ENCODE data around the gene PTPRN2. TPM values are rescaled to one million over a fixed set of nuclear protein-coding genes. Genes with fewer than 3 reads are reported as not detected.
A peak's percentile ranks its signal among the peaks of the same experiment; 100 is the strongest.

The PTPRN2 gene
- total RNA-seq, 1 donor from 2014 or later: 15.4 TPM

GRCh38 chr7:158362001-158362400 lies 225.6 kb downstream of the PTPRN2 start:
- Mint-ChIP-seq H3K4me3 (no peak overlapping the region), H3K27ac (no peak overlapping the region), H3K4me1 (ENCODE audit: unreplicated experiment) (no peaks in the 10 kb centered on the region), H3K36me3 (no peaks in the 10 kb centered on the region), H3K9me3 (no peaks in the 10 kb centered on the region), H3K27me3 (peaks cover 17% of the 10 kb centered on the region)
- no peak for TF ChIP-seq CTCF (conservative IDR thresholded peaks at IDR 0.05)
- no peak for DNase-seq (ENCODE audit: extremely low spot score, unreplicated experiment)

GRCh38 chr7:158361326-158361946 lies 226.2 kb downstream of the PTPRN2 start:
- peaks cover 19% of the 10 kb centered on the region for H3K27me3 Mint-ChIP-seq
- H3K4me1 Mint-ChIP-seq (ENCODE audit: unreplicated experiment): no peaks in the 10 kb centered on the region
- H3K27ac Mint-ChIP-seq: no peak overlapping the region
- H3K4me3 Mint-ChIP-seq: no peak overlapping the region
- DNase-seq (ENCODE audit: extremely low spot score, unreplicated experiment): no peak
- no peaks in the 10 kb centered on the region for H3K9me3 Mint-ChIP-seq
- TF ChIP-seq CTCF (conservative IDR thresholded peaks at IDR 0.05): no peak
- H3K36me3 Mint-ChIP-seq: no peaks in the 10 kb centered on the region

GRCh38 chr7:158358926-158359645 lies 228.5 kb downstream of the PTPRN2 start:
- DNase-seq (ENCODE audit: extremely low spot score, unreplicated experiment): peak; percentile 24
- H3K27ac Mint-ChIP-seq: no peak overlapping the region
- H3K9me3 Mint-ChIP-seq: peaks cover 2% of the 10 kb centered on the region
- H3K36me3 Mint-ChIP-seq: no peaks in the 10 kb centered on the region
- no peak for TF ChIP-seq CTCF (conservative IDR thresholded peaks at IDR 0.05)
- H3K27me3 Mint-ChIP-seq: peaks cover 26% of the 10 kb centered on the region
- H3K4me1 Mint-ChIP-seq (ENCODE audit: unreplicated experiment): no peaks in the 10 kb centered on the region
- H3K4me3 Mint-ChIP-seq: no peak overlapping the region

- peak; percentile 61 for DNase-seq (ENCODE audit: extremely low spot score, unreplicated experiment)
- peaks cover 5% of the 10 kb centered on the region for H3K9me3 Mint-ChIP-seq
- peaks cover 33% of the 10 kb centered on the region for H3K27me3 Mint-ChIP-seq
- no peak for TF ChIP-seq CTCF (conservative IDR thresholded peaks at IDR 0.05)
- no peaks in the 10 kb centered on the region for H3K4me1 Mint-ChIP-seq (ENCODE audit: unreplicated experiment)
- no peak overlapping the region for H3K27ac Mint-ChIP-seq
- H3K4me3 Mint-ChIP-seq: no peak overlapping the region
- no peaks in the 10 kb centered on the region for H3K36me3 Mint-ChIP-seq
These were observed 229.5 kb downstream of the PTPRN2 start for GRCh38 chr7:158357898-158358821.

GRCh38 chr7:158357106-158357897 lies 230.3 kb downstream of the PTPRN2 start:
- Mint-ChIP-seq H3K4me1 (ENCODE audit: unreplicated experiment) (peaks cover 4% of the 10 kb centered on the region), H3K9me3 (peaks cover 5% of the 10 kb centered on the region), H3K36me3 (no peaks in the 10 kb centered on the region), H3K4me3 (no peak overlapping the region), H3K27ac (no peak overlapping the region), H3K27me3 (peaks cover 35% of the 10 kb centered on the region)
- no peak for TF ChIP-seq CTCF (conservative IDR thresholded peaks at IDR 0.05)
- peak; percentile 58 for DNase-seq (ENCODE audit: extremely low spot score, unreplicated experiment)

Data from type B pancreatic cell (in vitro differentiated cells).